ENCODE measurements around the gene FBN2.

The FBN2 gene

GRCh38 chr5:128241051-128241695, 296.9 kb downstream of the FBN2 start:
- no peak for DNase-seq

DNA sequence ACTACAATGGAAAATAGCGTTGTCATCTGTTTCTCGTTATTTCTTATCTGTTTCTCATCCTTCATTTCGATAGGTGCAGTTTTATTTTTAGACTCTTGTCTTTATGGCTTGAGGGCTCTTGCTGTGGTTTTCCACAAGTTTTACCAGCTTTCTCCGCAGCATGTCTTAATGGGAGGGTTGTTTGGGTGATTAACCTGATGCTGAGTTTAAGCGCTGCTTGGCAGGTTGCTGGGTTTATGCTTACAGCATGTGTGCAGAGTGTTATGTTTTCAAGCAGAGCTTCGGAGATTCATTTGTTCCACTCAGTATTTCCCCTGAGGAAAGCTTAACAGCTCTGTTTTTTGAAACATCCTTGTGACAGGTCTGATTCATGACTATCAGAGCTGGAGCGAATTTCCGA, 300.5 kb downstream of the FBN2 start:
- no peak for DNase-seq

GRCh38 chr5:128237000-128237399, 301.0 kb downstream of the FBN2 start:
- DNase-seq: no peak

DNA sequence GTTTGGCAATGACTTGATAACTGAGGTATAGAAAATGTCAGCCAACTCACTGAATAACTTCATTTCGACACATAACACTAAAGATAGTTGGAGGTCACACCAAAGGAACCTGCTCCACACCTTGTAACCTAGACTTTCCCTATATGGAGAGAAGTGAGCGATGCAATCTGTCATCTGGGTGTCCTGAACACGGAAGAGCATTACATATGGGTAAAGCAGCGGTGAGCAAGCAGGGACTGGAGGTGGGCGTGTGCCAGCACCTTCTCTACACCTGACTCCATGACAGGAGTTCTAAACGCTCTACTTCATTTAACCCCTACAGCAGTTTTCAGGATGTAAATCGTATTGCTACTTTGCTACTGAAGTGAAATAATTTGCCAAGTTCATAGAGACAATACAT, 301.7 kb downstream of the FBN2 start:
- DNase-seq: no peak

DNA sequence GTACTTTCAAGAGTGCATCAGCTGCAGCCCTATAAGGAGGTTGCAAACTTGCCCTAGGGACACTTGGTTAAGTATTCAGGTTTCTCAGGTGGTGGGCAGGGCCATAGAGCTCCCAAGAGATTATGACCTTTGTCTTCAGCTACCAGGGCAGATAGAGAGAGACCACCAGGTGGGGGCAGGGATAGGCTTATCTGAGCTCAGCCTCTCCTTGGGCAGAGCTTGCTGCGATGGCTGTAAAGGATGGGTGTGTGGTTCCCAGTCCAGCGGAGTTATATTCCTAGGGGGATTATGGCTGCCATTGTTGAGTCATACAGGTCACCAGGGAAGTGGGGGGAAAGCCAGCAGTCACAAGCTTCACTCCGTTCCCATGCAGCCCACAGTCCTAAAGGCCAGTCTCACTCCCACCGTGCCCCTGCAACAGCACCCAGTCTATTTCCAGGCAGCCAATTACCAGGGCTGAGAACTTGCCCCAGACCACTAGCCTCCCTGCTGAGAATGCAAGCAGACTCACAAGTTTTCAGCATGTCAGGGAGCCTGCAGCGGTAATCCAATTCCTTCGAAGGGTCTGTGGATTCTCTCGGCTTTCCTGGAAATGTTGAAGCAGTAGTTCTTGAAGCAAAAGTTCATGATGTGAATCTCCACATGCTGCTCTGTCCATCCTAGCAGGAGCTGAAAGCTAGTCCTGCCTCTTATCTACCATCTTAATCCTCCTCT, 303.0 kb downstream of the FBN2 start:
- no peak for DNase-seq

DNA sequence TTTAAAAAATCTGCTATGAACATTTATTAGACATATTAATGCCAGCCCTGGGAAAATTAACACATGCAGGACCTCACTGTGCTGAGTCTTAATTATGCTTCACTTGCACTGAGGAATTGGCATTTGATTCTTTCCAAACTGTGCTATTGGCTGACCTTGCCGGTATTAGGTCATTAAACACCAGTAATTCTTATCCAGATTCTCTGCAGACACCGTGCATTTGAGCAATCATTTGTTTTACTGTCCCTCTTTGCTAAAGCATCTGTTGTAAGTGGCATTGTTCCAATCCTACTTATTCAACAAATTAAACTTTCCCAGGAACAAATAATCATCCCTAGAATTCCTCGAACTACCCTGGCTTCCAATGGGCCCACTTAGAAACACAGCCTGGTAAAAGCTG, 309.5 kb downstream of the FBN2 start:
- DNase-seq: no peak

GRCh38 chr5:128228008-128228407, 310.0 kb downstream of the FBN2 start:
- DNase-seq: peak; percentile 1

GRCh38 chr5:128225245-128226030, 312.6 kb downstream of the FBN2 start:
- no peak for DNase-seq

GRCh38 chr5:128224336-128224735, 313.7 kb downstream of the FBN2 start:
- DNase-seq: no peak

GRCh38 chr5:128220841-128221240, 317.2 kb downstream of the FBN2 start:
- DNase-seq: no peak

GRCh38 chr5:128216860-128217531, 321.0 kb downstream of the FBN2 start:
- DNase-seq: no peak

DNA sequence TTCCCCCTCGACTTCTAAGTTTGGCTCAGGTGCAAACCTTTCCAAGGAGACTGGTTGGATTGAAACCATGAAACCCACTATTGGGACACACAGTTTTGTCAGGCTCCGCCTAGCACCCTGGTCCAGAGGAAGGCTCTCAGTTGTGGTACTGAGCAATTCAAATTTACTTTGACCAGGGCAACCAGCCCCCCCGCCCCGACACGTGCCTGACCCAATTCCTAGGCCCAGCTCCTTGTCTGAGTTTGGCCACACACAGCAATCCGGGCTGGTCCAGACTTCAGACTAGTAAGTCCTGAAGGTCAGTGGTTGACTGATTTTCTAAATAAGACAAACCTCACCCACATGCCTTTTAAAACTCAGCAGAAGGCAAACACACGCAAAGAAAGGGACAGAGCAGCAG, 321.8 kb downstream of the FBN2 start:
- DNase-seq: no peak

DNA sequence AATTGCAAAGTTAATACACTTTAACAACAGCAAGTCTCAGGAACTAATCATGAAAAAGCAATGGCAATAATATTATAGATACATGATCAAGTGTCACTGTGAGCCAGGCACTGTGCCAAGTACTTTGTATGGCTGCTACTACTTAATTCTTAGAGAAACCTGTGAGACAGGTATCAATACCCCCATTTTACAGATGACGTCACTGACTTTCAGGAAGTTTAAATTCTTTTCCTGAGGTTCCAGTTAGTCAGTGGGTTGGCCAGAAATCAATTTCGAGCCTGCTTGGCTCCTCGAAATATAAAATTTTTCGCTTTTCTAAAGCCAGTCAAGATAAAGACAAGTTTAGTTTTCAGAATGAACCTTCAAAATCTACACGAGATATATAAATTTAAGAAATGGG, 324.2 kb downstream of the FBN2 start:
- DNase-seq: no peak

DNA sequence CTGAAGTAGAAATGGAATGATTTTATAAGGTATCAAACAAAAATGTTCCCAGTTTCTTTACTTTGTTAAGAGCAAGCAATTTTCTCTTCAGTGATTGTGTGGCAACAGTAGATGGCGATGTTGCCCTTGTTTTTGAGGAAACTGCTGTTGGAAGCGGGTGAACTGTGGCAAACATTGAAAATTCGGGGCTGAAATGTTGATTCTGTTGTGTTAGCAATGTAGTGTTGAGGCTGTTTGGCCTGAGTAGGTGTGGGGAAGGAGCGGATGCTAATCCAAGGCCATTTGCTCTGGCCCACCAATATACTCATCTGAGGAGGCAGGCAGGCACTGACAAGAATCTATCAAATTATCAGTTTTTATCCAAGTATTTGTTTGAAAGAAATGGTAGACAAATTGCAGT, 324.7 kb downstream of the FBN2 start:
- DNase-seq: peak; percentile 56

GRCh38 chr5:128212191-128212806, 325.7 kb downstream of the FBN2 start:
- no peak for DNase-seq

DNA sequence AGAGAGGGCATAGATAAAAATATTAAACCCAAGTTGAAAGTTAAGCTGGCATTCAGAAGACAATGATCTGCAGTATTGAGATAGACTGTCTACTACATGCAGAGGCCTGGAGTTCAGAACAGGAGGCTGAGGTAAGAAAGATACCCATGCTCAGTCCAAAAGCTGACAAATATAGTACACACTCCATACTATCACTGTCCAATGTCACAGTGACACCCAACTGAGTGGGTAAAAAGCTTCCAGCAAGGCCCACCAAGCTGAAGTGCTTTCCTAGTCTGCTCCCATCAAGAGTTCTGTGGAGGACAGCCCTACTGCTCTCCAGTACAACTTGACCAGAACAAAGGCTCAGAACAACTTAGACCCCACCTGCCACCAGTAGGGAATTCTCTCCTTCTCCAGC, 329.6 kb downstream of the FBN2 start:
- DNase-seq: no peak
